ENCODE results near the gene FAM174B.

GRCh38 chr15:92646216-92646615 is 9.4 kb downstream of the FAM174B start:
- no peak for TF ChIP-seq CTCF (IDR thresholded peaks at IDR 0.05)
- no peak for TF ChIP-seq POLR2A (IDR thresholded peaks at IDR 0.05)

All from adrenal gland (tissue), 5 donors.